AG10803 (cell line): ENCODE measurements around the gene DNAH9.

Experiments
- DNase-seq: peaks from one replicate; pipeline ENCODE4 v3.0.0; 2010; ENCODE audit warnings: low read depth
- H3K4me3 ChIP-seq: 2 replicates; pipeline ENCODE4 v1.5.1; 2011; ENCODE audit warnings: mild to moderate bottlenecking, low read length, control low read depth
- TF ChIP-seq, protein P1 (sequence below): conservative IDR thresholded peaks from 2 replicates; pipeline ENCODE4 v1.5.1; 2011; ENCODE audit warnings: mild to moderate bottlenecking, low read length, control low read depth, inconsistent platforms

Gene DNAH9

DNA sequence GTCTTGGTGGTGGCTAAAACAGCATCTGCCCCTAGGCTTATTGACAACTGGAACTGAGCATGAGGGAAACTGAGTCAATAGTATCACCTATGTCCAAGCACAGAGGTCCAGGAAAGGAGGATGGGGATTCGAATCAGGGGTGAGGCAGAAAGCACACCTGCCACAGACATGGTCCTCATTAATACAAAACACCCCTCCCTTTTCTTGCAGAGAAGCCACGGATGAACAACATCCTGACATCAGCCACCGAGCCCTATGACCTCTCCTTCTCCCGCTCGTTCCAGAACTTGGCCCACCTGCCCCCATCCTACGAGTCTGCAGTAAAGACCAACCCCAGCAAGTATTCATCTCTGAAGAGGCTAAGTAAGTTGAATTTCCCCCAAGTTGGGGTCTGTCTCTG is 42.7 kb upstream of the DNAH9 start:
- DNase-seq, result no peak
- H3K4me3 ChIP-seq, result no peak overlapping the region
- TF ChIP-seq, protein P1, sequence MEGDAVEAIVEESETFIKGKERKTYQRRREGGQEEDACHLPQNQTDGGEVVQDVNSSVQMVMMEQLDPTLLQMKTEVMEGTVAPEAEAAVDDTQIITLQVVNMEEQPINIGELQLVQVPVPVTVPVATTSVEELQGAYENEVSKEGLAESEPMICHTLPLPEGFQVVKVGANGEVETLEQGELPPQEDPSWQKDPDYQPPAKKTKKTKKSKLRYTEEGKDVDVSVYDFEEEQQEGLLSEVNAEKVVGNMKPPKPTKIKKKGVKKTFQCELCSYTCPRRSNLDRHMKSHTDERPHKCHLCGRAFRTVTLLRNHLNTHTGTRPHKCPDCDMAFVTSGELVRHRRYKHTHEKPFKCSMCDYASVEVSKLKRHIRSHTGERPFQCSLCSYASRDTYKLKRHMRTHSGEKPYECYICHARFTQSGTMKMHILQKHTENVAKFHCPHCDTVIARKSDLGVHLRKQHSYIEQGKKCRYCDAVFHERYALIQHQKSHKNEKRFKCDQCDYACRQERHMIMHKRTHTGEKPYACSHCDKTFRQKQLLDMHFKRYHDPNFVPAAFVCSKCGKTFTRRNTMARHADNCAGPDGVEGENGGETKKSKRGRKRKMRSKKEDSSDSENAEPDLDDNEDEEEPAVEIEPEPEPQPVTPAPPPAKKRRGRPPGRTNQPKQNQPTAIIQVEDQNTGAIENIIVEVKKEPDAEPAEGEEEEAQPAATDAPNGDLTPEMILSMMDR, result no peak

DNA sequence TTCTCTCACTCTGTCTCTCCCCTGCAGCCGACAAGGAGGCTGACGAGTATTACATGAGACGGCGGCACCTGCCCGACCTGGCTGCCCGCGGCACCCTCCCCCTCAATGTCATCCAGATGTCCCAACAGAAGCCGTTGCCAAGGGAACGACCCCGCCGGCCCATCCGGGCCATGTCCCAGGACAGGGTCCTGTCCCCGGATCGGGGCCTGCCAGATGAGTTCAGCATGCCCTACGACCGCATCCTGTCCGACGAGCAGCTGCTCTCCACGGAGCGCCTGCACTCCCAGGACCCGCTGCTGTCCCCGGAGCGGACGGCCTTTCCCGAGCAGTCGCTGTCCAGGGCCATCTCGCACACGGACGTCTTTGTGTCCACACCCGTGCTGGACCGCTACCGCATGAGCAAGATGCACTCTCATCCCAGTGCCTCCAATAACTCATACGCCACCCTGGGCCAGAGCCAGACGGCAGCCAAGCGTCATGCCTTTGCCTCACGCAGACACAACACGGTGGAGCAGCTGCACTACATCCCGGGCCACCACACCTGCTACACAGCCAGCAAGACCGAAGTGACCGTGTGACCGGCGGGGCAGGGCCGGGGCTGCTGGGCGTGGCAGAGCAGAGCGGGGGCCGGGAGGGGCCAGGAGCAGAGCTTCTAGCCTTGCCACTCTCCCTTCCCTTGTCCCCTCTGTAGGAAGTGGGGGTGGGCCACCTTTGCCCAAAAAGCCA is 40.4 kb upstream of the DNAH9 start:
- DNase-seq, result no peak
- TF ChIP-seq, protein P1, result no peak
- H3K4me3 ChIP-seq, result no peak overlapping the region

DNA sequence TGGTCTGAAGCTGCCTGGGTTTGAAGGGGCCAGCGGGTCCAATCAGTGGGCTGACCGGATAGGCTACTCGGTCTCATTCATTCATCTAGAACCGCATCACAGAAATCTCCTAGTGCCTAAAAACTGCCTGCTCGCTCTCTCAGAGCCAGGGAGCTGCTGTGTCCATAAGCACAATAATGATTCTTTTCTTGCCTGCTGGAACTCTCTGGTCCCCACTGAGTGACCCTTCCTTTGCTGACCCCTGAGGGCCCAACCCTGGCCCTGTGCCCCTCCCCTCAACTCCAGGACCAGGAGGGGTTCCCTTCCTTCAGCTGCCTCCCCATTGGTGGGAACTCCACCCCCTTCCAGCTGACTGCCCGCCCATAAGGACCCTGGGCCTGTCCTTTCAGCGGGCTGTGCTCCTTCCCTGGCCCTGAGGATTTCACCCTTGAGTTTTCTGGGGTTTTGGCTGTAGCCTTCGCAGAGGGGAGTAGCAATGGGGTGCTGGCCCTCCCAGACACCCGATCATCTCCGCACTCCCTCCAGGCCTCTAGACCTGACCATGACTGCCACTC is 39.5 kb upstream of the DNAH9 start:
- no peak for DNase-seq
- H3K4me3 ChIP-seq, result no peak overlapping the region
- TF ChIP-seq, protein P1, result no peak

DNA sequence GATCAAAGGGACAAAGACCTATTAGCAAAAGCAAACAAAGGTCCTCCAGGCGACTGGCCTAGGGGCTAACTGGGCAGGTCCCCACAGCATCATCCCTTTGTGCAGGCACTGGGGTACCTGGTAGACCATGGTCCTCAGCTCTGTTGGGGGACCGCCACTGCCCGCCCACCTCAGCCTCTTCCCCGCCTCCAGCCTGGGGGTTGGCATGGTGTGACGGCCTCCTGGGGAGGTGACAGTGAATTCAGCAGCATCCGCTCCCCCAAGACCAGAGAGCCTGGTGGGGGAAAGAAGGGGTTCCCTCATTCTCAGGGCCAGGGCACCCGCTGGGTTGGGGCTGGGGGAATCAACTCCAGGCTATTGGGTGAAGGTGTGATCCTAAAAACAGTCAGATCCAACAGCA is 38.7 kb upstream of the DNAH9 start:
- TF ChIP-seq, protein P1, result no peak
- no peak for DNase-seq
- H3K4me3 ChIP-seq, result no peak overlapping the region

DNA sequence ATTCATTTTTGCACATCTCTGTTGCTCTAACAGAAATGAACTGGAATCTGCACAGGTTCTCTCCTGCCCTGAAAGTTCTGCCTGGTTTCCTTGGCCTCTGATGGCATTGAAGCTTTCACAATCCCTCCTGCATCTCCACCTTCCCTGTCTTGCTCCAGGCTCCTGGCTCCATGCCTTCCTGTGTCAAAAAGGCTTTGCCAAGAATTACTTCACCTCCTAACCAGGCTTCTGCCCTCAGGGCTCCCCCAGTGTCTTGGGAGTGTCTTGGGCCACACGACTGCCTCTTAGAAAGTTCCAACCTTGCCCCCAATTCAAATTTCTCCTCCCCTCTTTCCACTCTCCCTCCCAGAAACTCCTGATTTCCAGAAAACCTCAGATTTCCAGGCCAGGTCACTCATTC is 37.0 kb upstream of the DNAH9 start:
- TF ChIP-seq, protein P1, result no peak
- DNase-seq, result no peak
- H3K4me3 ChIP-seq, result no peak overlapping the region

DNA sequence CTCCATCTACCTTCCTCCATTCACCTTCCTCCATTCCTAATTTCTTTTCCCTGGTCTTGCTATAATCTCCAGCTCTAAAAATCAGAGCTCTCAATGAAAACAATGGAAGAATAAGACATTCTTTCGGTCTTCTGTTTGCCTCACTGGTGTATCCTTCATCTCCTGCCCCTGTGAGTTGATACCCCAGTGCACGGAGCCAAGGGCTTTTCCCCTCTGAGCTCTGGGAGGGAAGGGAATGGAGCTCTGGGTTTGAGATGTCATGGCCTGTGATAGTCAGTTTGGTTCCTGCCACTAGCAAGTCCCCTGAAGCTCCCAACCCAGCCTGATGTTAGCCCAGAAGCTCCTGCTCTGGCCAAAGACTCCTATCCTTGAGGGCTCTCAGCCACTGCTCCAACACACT is 36.6 kb upstream of the DNAH9 start:
- no peak overlapping the region for H3K4me3 ChIP-seq
- DNase-seq, result no peak
- TF ChIP-seq, protein P1, result no peak
